Activated CD4-positive, alpha-beta memory T cell treated with anti-CD3 and anti-CD28 coated beads, Interleukin-2, amount 10 ng/mL, durations not matched to agents 7 days and 5 days (primary cell): ENCODE results near the gene RHBDD1. TPM values are rescaled to one million over a fixed set of nuclear protein-coding genes. Genes with fewer than 3 reads are reported as not detected.

Source experiments
- CTCF ChIA-PET: fragments of 350-600 bp; sonication (Branson Sonifier 250); formaldehyde crosslinking; loops from one replicate; lab custom pipeline; 2021; ENCODE audit warnings: antibody characterized with exemption, inconsistent platforms; lab: Charles Lee
- POLR2A ChIA-PET: fragments of 350-600 bp; sonication (Branson Sonifier 250); formaldehyde crosslinking; loops from one replicate; lab custom pipeline; 2021; ENCODE audit warnings: antibody characterized with exemption; lab: Charles Lee
- DNase-seq: peaks from one replicate; pipeline ENCODE4 v3.0.0-alpha.2; 2020
- H3K27ac Mint-ChIP-seq: one replicate; pipeline ENCODE4 v1.8.0; 2021; ENCODE audit warnings: mild to moderate bottlenecking, mixed read lengths
- H3K27me3 Mint-ChIP-seq: one replicate; pipeline ENCODE4 v1.8.0; 2021; ENCODE audit warnings: mixed read lengths
- H3K36me3 Mint-ChIP-seq: one replicate; pipeline ENCODE4 v1.8.0; 2021; ENCODE audit warnings: low read depth, mixed read lengths
- H3K4me1 Mint-ChIP-seq: one replicate; pipeline ENCODE4 v1.8.0; 2021; ENCODE audit warnings: mixed read lengths
- H3K4me3 Mint-ChIP-seq: one replicate; pipeline ENCODE4 v1.8.0; 2021; ENCODE audit warnings: mild to moderate bottlenecking, mixed read lengths
- H3K9me3 Mint-ChIP-seq: one replicate; pipeline ENCODE4 v1.8.0; 2021; ENCODE audit warnings: mixed read lengths
- total RNA-seq, 2 experiments: library from RNA; stranded (reverse); gene quantifications; one replicate each; pipeline ENCODE4 v1.2.3, GENCODE V29; 2021

RHBDD1 gene
- total RNA-seq, 2 experiments from 2014 or later, result 38.1 to 43.0 TPM

GRCh38 chr2:226916669-226917068 lies 80.8 kb downstream of the RHBDD1 start:
- POLR2A ChIA-PET, result no interaction called here

GRCh38 chr2:226932443-226932842 lies 96.6 kb downstream of the RHBDD1 start:
- no peak for DNase-seq
- POLR2A ChIA-PET, result no interaction called here
- H3K4me3 Mint-ChIP-seq, result no peak overlapping the region
- peaks cover 4% of the 10 kb centered on the region for H3K9me3 Mint-ChIP-seq
- H3K4me1 Mint-ChIP-seq, result no peaks in the 10 kb centered on the region
- peaks cover 5% of the 10 kb centered on the region for H3K36me3 Mint-ChIP-seq
- CTCF ChIA-PET, result no interaction called here
- no peaks in the 10 kb centered on the region for H3K27me3 Mint-ChIP-seq
- no peak overlapping the region for H3K27ac Mint-ChIP-seq

More at GRCh38 chr2:226916669-226917068, 80.8 kb downstream of the RHBDD1 start:
- Mint-ChIP-seq H3K4me3 (no peak overlapping the region), H3K36me3 (peaks cover 6% of the 10 kb centered on the region), H3K9me3 (no peaks in the 10 kb centered on the region), H3K4me1 (peaks cover 3% of the 10 kb centered on the region), H3K27ac (no peak overlapping the region), H3K27me3 (no peaks in the 10 kb centered on the region)
- no peak for DNase-seq
- CTCF ChIA-PET, result no interaction called here

- no peaks in the 10 kb centered on the region for H3K27me3 Mint-ChIP-seq
- no peak for DNase-seq
- POLR2A ChIA-PET, result no interaction called here
- no peak overlapping the region for H3K27ac Mint-ChIP-seq
- H3K4me3 Mint-ChIP-seq, result no peak overlapping the region
- peaks cover 3% of the 10 kb centered on the region for H3K36me3 Mint-ChIP-seq
- CTCF ChIA-PET, result no interaction called here
- no peaks in the 10 kb centered on the region for H3K4me1 Mint-ChIP-seq
- H3K9me3 Mint-ChIP-seq, result no peaks in the 10 kb centered on the region
Observed at GRCh38 chr2:226934546-226935201, 98.8 kb downstream of the RHBDD1 start.

GRCh38 chr2:226943862-226944620 lies 108.2 kb downstream of the RHBDD1 start:
- no peak overlapping the region for H3K4me3 Mint-ChIP-seq
- no peak for DNase-seq
- no peaks in the 10 kb centered on the region for H3K4me1 Mint-ChIP-seq
- H3K27ac Mint-ChIP-seq, result no peak overlapping the region
- peaks cover 20% of the 10 kb centered on the region for H3K36me3 Mint-ChIP-seq
- H3K9me3 Mint-ChIP-seq, result peaks cover 14% of the 10 kb centered on the region
- ChIA-PET POLR2A (no interaction called here), CTCF (no interaction called here)
- H3K27me3 Mint-ChIP-seq, result no peaks in the 10 kb centered on the region

GRCh38 chr2:226953206-226953605 lies 117.4 kb downstream of the RHBDD1 start:
- Mint-ChIP-seq H3K36me3 (peaks cover 16% of the 10 kb centered on the region), H3K4me1 (peaks cover 5% of the 10 kb centered on the region), H3K27me3 (no peaks in the 10 kb centered on the region), H3K9me3 (peaks cover 9% of the 10 kb centered on the region), H3K4me3 (no peak overlapping the region), H3K27ac (no peak overlapping the region)
- CTCF ChIA-PET, result interaction anchor here (0.8 kb wide), 1 partner anchor 115 kb away, joined by 4 read pairs; no protein-coding TSS in a partner anchor
- no peak for DNase-seq
- POLR2A ChIA-PET, result no interaction called here

- peaks cover 5% of the 10 kb centered on the region for H3K4me1 Mint-ChIP-seq
- peaks cover 9% of the 10 kb centered on the region for H3K9me3 Mint-ChIP-seq
- H3K27ac Mint-ChIP-seq, result no peak overlapping the region
- no peaks in the 10 kb centered on the region for H3K27me3 Mint-ChIP-seq
- H3K4me3 Mint-ChIP-seq, result no peak overlapping the region
- DNase-seq, result no peak
- CTCF ChIA-PET, result interaction anchor here (0.8 kb wide), 1 partner anchor 115 kb away, joined by 4 read pairs; no protein-coding TSS in a partner anchor
- POLR2A ChIA-PET, result no interaction called here
- H3K36me3 Mint-ChIP-seq, result peaks cover 16% of the 10 kb centered on the region
Observed at GRCh38 chr2:226953826-226954225, 118.0 kb downstream of the RHBDD1 start.

GRCh38 chr2:226956659-226957058 lies 120.8 kb downstream of the RHBDD1 start:
- H3K27ac Mint-ChIP-seq, result no peak overlapping the region
- no peak overlapping the region for H3K4me3 Mint-ChIP-seq
- peaks cover 11% of the 10 kb centered on the region for H3K36me3 Mint-ChIP-seq
- ChIA-PET CTCF (no interaction called here), POLR2A (no interaction called here)
- DNase-seq, result no peak
- H3K9me3 Mint-ChIP-seq, result peaks cover 9% of the 10 kb centered on the region
- H3K4me1 Mint-ChIP-seq, result peaks cover 5% of the 10 kb centered on the region
- H3K27me3 Mint-ChIP-seq, result no peaks in the 10 kb centered on the region

GRCh38 chr2:226959418-226959817 lies 123.6 kb downstream of the RHBDD1 start:
- Mint-ChIP-seq H3K27me3 (no peaks in the 10 kb centered on the region), H3K27ac (no peak overlapping the region), H3K4me3 (no peak overlapping the region), H3K4me1 (no peaks in the 10 kb centered on the region), H3K9me3 (peaks cover 8% of the 10 kb centered on the region), H3K36me3 (peaks cover 10% of the 10 kb centered on the region)
- POLR2A ChIA-PET, result no interaction called here
- no peak for DNase-seq
- CTCF ChIA-PET, result no interaction called here

- H3K36me3 Mint-ChIP-seq, result peaks cover 2% of the 10 kb centered on the region
- CTCF ChIA-PET, result no interaction called here
- H3K27me3 Mint-ChIP-seq, result no peaks in the 10 kb centered on the region
Observed at GRCh38 chr2:226962176-226962773, 126.4 kb downstream of the RHBDD1 start.

GRCh38 chr2:226963528-226963927 lies 127.7 kb downstream of the RHBDD1 start:
- Mint-ChIP-seq H3K4me1 (no peaks in the 10 kb centered on the region), H3K27me3 (no peaks in the 10 kb centered on the region), H3K9me3 (no peaks in the 10 kb centered on the region), H3K27ac (no peak overlapping the region), H3K4me3 (no peak overlapping the region), H3K36me3 (no peaks in the 10 kb centered on the region)
- DNase-seq, result no peak
- CTCF ChIA-PET, result no interaction called here
- POLR2A ChIA-PET, result no interaction called here

More at GRCh38 chr2:226962176-226962773, 126.4 kb downstream of the RHBDD1 start:
- POLR2A ChIA-PET, result no interaction called here
- no peak for DNase-seq
- Mint-ChIP-seq H3K4me1 (no peaks in the 10 kb centered on the region), H3K9me3 (no peaks in the 10 kb centered on the region), H3K27ac (no peak overlapping the region), H3K4me3 (no peak overlapping the region)

- ChIA-PET CTCF (no interaction called here), POLR2A (no interaction called here)
- DNase-seq, result no peak
- H3K4me1 Mint-ChIP-seq, result peaks cover 1% of the 10 kb centered on the region
- H3K27ac Mint-ChIP-seq, result no peak overlapping the region
- H3K36me3 Mint-ChIP-seq, result no peaks in the 10 kb centered on the region
- H3K27me3 Mint-ChIP-seq, result no peaks in the 10 kb centered on the region
- H3K4me3 Mint-ChIP-seq, result no peak overlapping the region
- H3K9me3 Mint-ChIP-seq, result no peaks in the 10 kb centered on the region
Observed at GRCh38 chr2:226965376-226965775, 129.5 kb downstream of the RHBDD1 start.

- peaks cover 11% of the 10 kb centered on the region for H3K4me1 Mint-ChIP-seq
- CTCF ChIA-PET, result interaction anchor here (0.7 kb wide), 2 partner anchors 20 to 190 kb away, joined by 3 to 4 read pairs; no protein-coding TSS in a partner anchor
- no peaks in the 10 kb centered on the region for H3K9me3 Mint-ChIP-seq
- no peak for DNase-seq
- POLR2A ChIA-PET, result no interaction called here
- H3K27ac Mint-ChIP-seq, result no peak overlapping the region
- no peaks in the 10 kb centered on the region for H3K36me3 Mint-ChIP-seq
- H3K27me3 Mint-ChIP-seq, result no peaks in the 10 kb centered on the region
- no peak overlapping the region for H3K4me3 Mint-ChIP-seq
Observed at GRCh38 chr2:226969417-226970080, 133.7 kb downstream of the RHBDD1 start.

- no peak for DNase-seq
- peaks cover 11% of the 10 kb centered on the region for H3K4me1 Mint-ChIP-seq
- no peaks in the 10 kb centered on the region for H3K9me3 Mint-ChIP-seq
- no peaks in the 10 kb centered on the region for H3K36me3 Mint-ChIP-seq
- H3K27ac Mint-ChIP-seq, result no peak overlapping the region
- CTCF ChIA-PET, result no interaction called here
- POLR2A ChIA-PET, result no interaction called here
- H3K27me3 Mint-ChIP-seq, result no peaks in the 10 kb centered on the region
- no peak overlapping the region for H3K4me3 Mint-ChIP-seq
Observed at GRCh38 chr2:226970362-226970761, 134.5 kb downstream of the RHBDD1 start.
